ENCODE measurements around the gene SUCLG2.

DNA sequence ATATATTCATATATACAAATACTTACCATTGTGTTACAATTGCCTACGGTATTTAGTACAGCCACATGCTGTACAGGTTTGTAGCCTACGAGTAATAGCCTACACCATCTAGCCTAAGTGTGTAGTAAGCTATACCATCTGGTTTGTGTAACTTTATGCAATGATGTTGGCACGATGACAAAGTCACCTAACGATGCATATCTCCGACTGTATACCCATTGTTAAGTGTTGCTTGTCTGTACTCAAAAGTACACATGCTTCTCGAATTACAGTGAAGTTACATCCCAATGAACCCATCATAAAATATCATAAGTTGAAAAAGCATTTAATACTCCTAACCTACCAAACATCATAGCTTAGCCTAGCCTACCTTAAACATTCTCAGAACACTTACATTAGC lies 329.2 kb downstream of the SUCLG2 start:
- TF ChIP-seq, protein P1, sequence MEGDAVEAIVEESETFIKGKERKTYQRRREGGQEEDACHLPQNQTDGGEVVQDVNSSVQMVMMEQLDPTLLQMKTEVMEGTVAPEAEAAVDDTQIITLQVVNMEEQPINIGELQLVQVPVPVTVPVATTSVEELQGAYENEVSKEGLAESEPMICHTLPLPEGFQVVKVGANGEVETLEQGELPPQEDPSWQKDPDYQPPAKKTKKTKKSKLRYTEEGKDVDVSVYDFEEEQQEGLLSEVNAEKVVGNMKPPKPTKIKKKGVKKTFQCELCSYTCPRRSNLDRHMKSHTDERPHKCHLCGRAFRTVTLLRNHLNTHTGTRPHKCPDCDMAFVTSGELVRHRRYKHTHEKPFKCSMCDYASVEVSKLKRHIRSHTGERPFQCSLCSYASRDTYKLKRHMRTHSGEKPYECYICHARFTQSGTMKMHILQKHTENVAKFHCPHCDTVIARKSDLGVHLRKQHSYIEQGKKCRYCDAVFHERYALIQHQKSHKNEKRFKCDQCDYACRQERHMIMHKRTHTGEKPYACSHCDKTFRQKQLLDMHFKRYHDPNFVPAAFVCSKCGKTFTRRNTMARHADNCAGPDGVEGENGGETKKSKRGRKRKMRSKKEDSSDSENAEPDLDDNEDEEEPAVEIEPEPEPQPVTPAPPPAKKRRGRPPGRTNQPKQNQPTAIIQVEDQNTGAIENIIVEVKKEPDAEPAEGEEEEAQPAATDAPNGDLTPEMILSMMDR (IDR thresholded peaks at IDR 0.05): no peak
- no peak for TF ChIP-seq EP300 (IDR thresholded peaks at IDR 0.05)
